ENCODE measurements around the gene CPO.

- TF ChIP-seq BACH2 (CRISPR knock-in tag; IDR thresholded peaks at IDR 0.05; ENCODE audit: borderline replicate concordance) (no peak), OSR1 (CRISPR knock-in tag; IDR thresholded peaks at IDR 0.05) (no peak), PATZ1 (CRISPR knock-in tag; IDR thresholded peaks at IDR 0.05; ENCODE audit: borderline replicate concordance) (no peak), CSRNP3 (CRISPR knock-in tag; IDR thresholded peaks at IDR 0.05) (no peak), ZNF8 (CRISPR knock-in tag; IDR thresholded peaks at IDR 0.05) (no peak), TSHZ2 (CRISPR knock-in tag; IDR thresholded peaks at IDR 0.05) (no peak), SNAI2 (CRISPR knock-in tag; IDR thresholded peaks at IDR 0.05) (no peak), PPARA (CRISPR knock-in tag; IDR thresholded peaks at IDR 0.05; ENCODE audit: borderline replicate concordance) (no peak), ARNTL (CRISPR knock-in tag; IDR thresholded peaks at IDR 0.05; ENCODE audit: borderline replicate concordance, low read depth) (no peak), ZFP30 (CRISPR knock-in tag; IDR thresholded peaks at IDR 0.05) (no peak), ZFP3 (CRISPR knock-in tag; IDR thresholded peaks at IDR 0.05) (no peak)
These were observed 48.4 kb upstream of the CPO start for GRCh38 chr2:206890926-206891325.

All from SK-N-SH treated with all-trans-retinoic acid at 6 μM for 48 hours (cell line).